DND-41 (cell line): Measurements from ENCODE around the gene PCDHGA1.

Experiments
- ATAC-seq: fragments of 200-7000 bp; cut with Tn5 transposase; 3 replicates; pipeline ENCODE4 v1.9.1; 2021; ENCODE audit warnings: low read depth; ENCODE audit not compliant: insufficient read depth
- DNase-seq: peaks from one replicate; pipeline ENCODE4 v3.0.0-alpha.2; 2020
- H2AFZ ChIP-seq: 2 replicates; pipeline ENCODE4 v1.6.0; 2012; ENCODE audit warnings: low read depth, low read length
- H3K27ac ChIP-seq: 2 replicates; pipeline ENCODE4 v1.5.1; 2012; ENCODE audit warnings: low read length, inconsistent platforms
- H3K27me3 ChIP-seq: fragments of 200-600 bp; sonication (generic); 2 replicates; pipeline ENCODE4 v1.6.0; 2012; ENCODE audit warnings: low read length, mild to moderate bottlenecking, inconsistent platforms; ENCODE audit not compliant: insufficient read depth, poor library complexity
- H3K36me3 ChIP-seq: 2 replicates; pipeline ENCODE4 v1.5.1; 2012; ENCODE audit warnings: low read length, inconsistent platforms; ENCODE audit not compliant: insufficient read depth
- H3K4me1 ChIP-seq: 2 replicates; pipeline ENCODE4 v1.5.1; 2012; ENCODE audit warnings: mild to moderate bottlenecking, low read length; ENCODE audit not compliant: insufficient read depth
- H3K4me2 ChIP-seq: 2 replicates; pipeline ENCODE4 v1.6.0; 2012; ENCODE audit warnings: mild to moderate bottlenecking, moderate library complexity, low read length, inconsistent platforms; ENCODE audit not compliant: insufficient read depth
- H3K4me3 ChIP-seq, 2 experiments: fragments of 200-600 bp in 1 of 2; shearing (Covaris generic) in 1 of 2; 2 replicates each; pipeline ENCODE4 v1.5.1; 2012 to 2016; ENCODE audit warnings: inconsistent platforms in 2 of 2, low read length in 2 of 2, mild to moderate bottlenecking in 2 of 2, low read depth in 1 of 2, moderate library complexity in 1 of 2
- H3K79me2 ChIP-seq: 2 replicates; pipeline ENCODE4 v1.6.0; 2012; ENCODE audit warnings: low read length, inconsistent platforms; ENCODE audit not compliant: insufficient read depth
- H3K9ac ChIP-seq: 2 replicates; pipeline ENCODE4 v1.6.0; 2012; ENCODE audit warnings: low read depth, mild to moderate bottlenecking, inconsistent platforms, low read length, moderate library complexity
- H3K9me3 ChIP-seq: 2 replicates; pipeline ENCODE4 v1.5.1; 2012; ENCODE audit warnings: low read length, moderate library complexity, mild to moderate bottlenecking, inconsistent platforms; ENCODE audit not compliant: insufficient read depth, severe bottlenecking
- H4K20me1 ChIP-seq: 2 replicates; pipeline ENCODE4 v1.6.0; 2012; ENCODE audit warnings: low read length; ENCODE audit not compliant: insufficient read depth
- CTCF ChIP-seq: IDR thresholded peaks from 2 replicates; pipeline ENCODE4 v1.5.1; 2012; ENCODE audit warnings: borderline replicate concordance, low read length, moderate library complexity, mild to moderate bottlenecking; ENCODE audit not compliant: poor library complexity, severe bottlenecking; ENCODE audit errors: extremely low read depth
- EZH2 ChIP-seq: IDR thresholded peaks from 3 replicates; pipeline ENCODE4 v1.6.1; 2012; ENCODE audit warnings: borderline replicate concordance, low read depth, mild to moderate bottlenecking, moderate library complexity, low read length, inconsistent platforms; ENCODE audit not compliant: severe bottlenecking

The PCDHGA1 gene

GRCh38 chr5:141495453-141495811, 165.1 kb downstream of the PCDHGA1 start:
- H3K9ac ChIP-seq: peak overlapping the region; percentile 49

GRCh38 chr5:141496038-141496437, 165.7 kb downstream of the PCDHGA1 start:
- no peak for TF ChIP-seq EZH2
- TF ChIP-seq CTCF: no peak
- no peaks in the 10 kb centered on the region for H4K20me1 ChIP-seq
- H3K27me3 ChIP-seq: no peaks in the 10 kb centered on the region
- H3K4me1 ChIP-seq: peaks cover 29% of the 10 kb centered on the region
- H2AFZ ChIP-seq: peak overlapping the region; percentile 62; the same call in 1 of the 2 replicates
- DNase-seq (peak; percentile 80), ATAC-seq (peak; percentile 90)
- peak overlapping the region; percentile 66 for H3K4me2 ChIP-seq
- H3K79me2 ChIP-seq: no peaks in the 10 kb centered on the region
- peak overlapping the region; percentile 68 for H3K27ac ChIP-seq
- H3K4me3 ChIP-seq: peak overlapping the region in 1 of 2 experiments; percentile 54; a peak in 2 of 4 replicates
- H3K9ac ChIP-seq: peak overlapping the region; percentile 49; the same call in 1 of the 2 replicates
- no peaks in the 10 kb centered on the region for H3K36me3 ChIP-seq
- H3K9me3 ChIP-seq: no peaks in the 10 kb centered on the region

More at GRCh38 chr5:141495453-141495811, 165.1 kb downstream of the PCDHGA1 start:
- H3K4me1 ChIP-seq: peaks cover 29% of the 10 kb centered on the region
- peak overlapping the region in 1 of 2 experiments; percentile 54; a peak in 2 of 4 replicates for H3K4me3 ChIP-seq
- H3K27me3 ChIP-seq: no peaks in the 10 kb centered on the region
- H3K9me3 ChIP-seq: no peaks in the 10 kb centered on the region
- H4K20me1 ChIP-seq: no peaks in the 10 kb centered on the region
- DNase-seq (peak; percentile 35), ATAC-seq (peak; percentile 52)
- peak overlapping the region; percentile 62 for H2AFZ ChIP-seq
- peak overlapping the region; percentile 68 for H3K27ac ChIP-seq
- H3K36me3 ChIP-seq: no peaks in the 10 kb centered on the region
- no peaks in the 10 kb centered on the region for H3K79me2 ChIP-seq
- TF ChIP-seq EZH2: no peak
- TF ChIP-seq CTCF: no peak
- H3K4me2 ChIP-seq: peak overlapping the region; percentile 66

- H4K20me1 ChIP-seq: no peaks in the 10 kb centered on the region
- no peaks in the 10 kb centered on the region for H3K9me3 ChIP-seq
- no peak overlapping the region for H3K4me3 ChIP-seq
- no peak overlapping the region for H3K4me2 ChIP-seq
- DNase-seq (no peak), ATAC-seq (no peak)
- no peak overlapping the region for H3K9ac ChIP-seq
- no peak overlapping the region for H3K27ac ChIP-seq
- TF ChIP-seq CTCF (no peak), EZH2 (no peak)
- H3K4me1 ChIP-seq: 0 out of 2 replicates have a peak, but pooled peaks cover 4% of the 10 kb centered on the region
- H3K79me2 ChIP-seq: no peaks in the 10 kb centered on the region
- no peak overlapping the region for H2AFZ ChIP-seq
- no peaks in the 10 kb centered on the region for H3K27me3 ChIP-seq
- H3K36me3 ChIP-seq: no peaks in the 10 kb centered on the region
Measured at GRCh38 chr5:141501761-141502160, 171.4 kb downstream of the PCDHGA1 start.
